ENCODE measurements around the gene RSPRY1. TPM values are rescaled to one million over a fixed set of nuclear protein-coding genes. Genes with fewer than 3 reads are reported as not detected.

The RSPRY1 gene
- total RNA-seq, 1 experiment from 2014 or later = 57.7 TPM

- no peak overlapping the region for H3K4me3 ChIP-seq (ENCODE audit: low read depth, low read length)
- POLR2A ChIA-PET = no interaction called here
- H3K4me1 Mint-ChIP-seq (ENCODE audit: low read depth, unreplicated experiment) = peaks cover 7% of the 10 kb centered on the region
- H3K9me3 Mint-ChIP-seq (ENCODE audit: unreplicated experiment) = no peaks in the 10 kb centered on the region
- peaks cover 13% of the 10 kb centered on the region for H3K36me3 Mint-ChIP-seq (ENCODE audit: insufficient read depth, unreplicated experiment)
- peaks cover 7% of the 10 kb centered on the region for H3K4me1 ChIP-seq
- CTCF ChIA-PET = interaction anchor here (0.6 kb wide), 1 partner anchor 78 kb away, joined by 3 read pairs; the partner anchor contains the start of gene PSME3IP1
- no peak for TF ChIP-seq CTCF (IDR thresholded peaks at IDR 0.05; ENCODE audit: insufficient read depth in 1 of 2, low read depth in 1 of 2, low read length in 1 of 2, severe bottlenecking in 1 of 2, unreplicated experiment in 1 of 2)
- intact Hi-C loops (cut with micrococcal nuclease; ENCODE audit: unreplicated experiment) = no loop called here
- no peaks in the 10 kb centered on the region for H3K27me3 Mint-ChIP-seq (ENCODE audit: insufficient read depth, unreplicated experiment)
- no peaks in the 10 kb centered on the region for H3K9me3 ChIP-seq
- H3K27ac Mint-ChIP-seq (ENCODE audit: unreplicated experiment) = no peak overlapping the region
- H3K27me3 ChIP-seq (replicated peaks; ENCODE audit: control insufficient read depth, insufficient read depth, low read length) = no peaks in the 10 kb centered on the region
- DNase-seq = no peak
- BruUV-seq (replicated peaks) = no TSS peak
- H3K36me3 ChIP-seq (ENCODE audit: control insufficient read depth, insufficient read depth, low read length) = 0 out of 2 replicates have a peak, but pooled peaks cover 2% of the 10 kb centered on the region
- H3K4me3 Mint-ChIP-seq (ENCODE audit: unreplicated experiment) = no peak overlapping the region
Measured at GRCh38 chr16:57263541-57264351, 77.6 kb downstream of the RSPRY1 start.

- H3K27me3 Mint-ChIP-seq (ENCODE audit: insufficient read depth, unreplicated experiment) = no peaks in the 10 kb centered on the region
- H3K9me3 ChIP-seq = no peaks in the 10 kb centered on the region
- no peaks in the 10 kb centered on the region for H3K9me3 Mint-ChIP-seq (ENCODE audit: unreplicated experiment)
- H3K4me3 ChIP-seq (ENCODE audit: low read depth, low read length) = no peak overlapping the region
- no peak overlapping the region for H3K27ac Mint-ChIP-seq (ENCODE audit: unreplicated experiment)
- BruUV-seq (replicated peaks) = no TSS peak
- CTCF ChIA-PET = no interaction called here
- no peak overlapping the region for H3K4me3 Mint-ChIP-seq (ENCODE audit: unreplicated experiment)
- H3K27me3 ChIP-seq (replicated peaks; ENCODE audit: control insufficient read depth, insufficient read depth, low read length) = no peaks in the 10 kb centered on the region
- POLR2A ChIA-PET = no interaction called here
- DNase-seq = no peak
- peaks cover 12% of the 10 kb centered on the region for H3K36me3 Mint-ChIP-seq (ENCODE audit: insufficient read depth, unreplicated experiment)
- H3K4me1 Mint-ChIP-seq (ENCODE audit: low read depth, unreplicated experiment) = peaks cover 7% of the 10 kb centered on the region
- H3K36me3 ChIP-seq (ENCODE audit: control insufficient read depth, insufficient read depth, low read length) = 0 out of 2 replicates have a peak, but pooled peaks cover 2% of the 10 kb centered on the region
- H3K4me1 ChIP-seq = peaks cover 13% of the 10 kb centered on the region
- TF ChIP-seq CTCF (IDR thresholded peaks at IDR 0.05; ENCODE audit: insufficient read depth in 1 of 2, low read depth in 1 of 2, low read length in 1 of 2, severe bottlenecking in 1 of 2, unreplicated experiment in 1 of 2) = no peak
- intact Hi-C loops (cut with micrococcal nuclease; ENCODE audit: unreplicated experiment) = no loop called here
Measured at GRCh38 chr16:57264381-57264780, 78.3 kb downstream of the RSPRY1 start.

- intact Hi-C loops (cut with micrococcal nuclease; ENCODE audit: unreplicated experiment) = no loop called here
- POLR2A ChIA-PET = no interaction called here
- no TSS peak for BruUV-seq (replicated peaks)
- Mint-ChIP-seq H3K36me3 (ENCODE audit: insufficient read depth, unreplicated experiment) (peaks cover 6% of the 10 kb centered on the region), H3K27me3 (ENCODE audit: insufficient read depth, unreplicated experiment) (no peaks in the 10 kb centered on the region), H3K9me3 (ENCODE audit: unreplicated experiment) (no peaks in the 10 kb centered on the region), H3K4me3 (ENCODE audit: unreplicated experiment) (no peak overlapping the region), H3K4me1 (ENCODE audit: low read depth, unreplicated experiment) (peaks cover 7% of the 10 kb centered on the region), H3K27ac (ENCODE audit: unreplicated experiment) (no peak overlapping the region)
- peaks cover 18% of the 10 kb centered on the region for H3K4me1 ChIP-seq
- no peak for TF ChIP-seq CTCF (IDR thresholded peaks at IDR 0.05; ENCODE audit: insufficient read depth in 1 of 2, low read depth in 1 of 2, low read length in 1 of 2, severe bottlenecking in 1 of 2, unreplicated experiment in 1 of 2)
- no peak for DNase-seq
- H3K4me3 ChIP-seq (ENCODE audit: low read depth, low read length) = no peak overlapping the region
- H3K27me3 ChIP-seq (replicated peaks; ENCODE audit: control insufficient read depth, insufficient read depth, low read length) = no peaks in the 10 kb centered on the region
- no peaks in the 10 kb centered on the region for H3K9me3 ChIP-seq
- 0 out of 2 replicates have a peak, but pooled peaks cover 2% of the 10 kb centered on the region for H3K36me3 ChIP-seq (ENCODE audit: control insufficient read depth, insufficient read depth, low read length)
- CTCF ChIA-PET = no interaction called here
Measured at GRCh38 chr16:57264950-57265371, 78.8 kb downstream of the RSPRY1 start.

All from Caco-2 (cell line).